CD4-positive, alpha-beta T cell (primary cell): ENCODE data around the gene GLCCI1. TPM values are rescaled to one million over a fixed set of nuclear protein-coding genes. Genes with fewer than 3 reads are reported as not detected.
A peak's percentile ranks its signal among the peaks of the same experiment; 100 is the strongest.

Experiments
- ATAC-seq: fragments of 200-7000 bp; cut with Tn5 transposase; one replicate; pipeline ENCODE4 v1.10.0; 2022; ENCODE audit warnings: mild to moderate bottlenecking; ENCODE audit not compliant: poor library complexity
- CTCF ChIA-PET: fragments of 350-600 bp; sonication (Branson Sonifier 250); formaldehyde crosslinking; loops from one replicate; lab custom pipeline; 2021; ENCODE audit warnings: antibody characterized with exemption, inconsistent platforms; lab: Charles Lee
- POLR2A ChIA-PET: fragments of 350-600 bp; sonication (Branson Sonifier 250); formaldehyde crosslinking; loops from one replicate; lab custom pipeline; 2021; ENCODE audit warnings: antibody characterized with exemption, inconsistent platforms; lab: Charles Lee
- DNase-seq, 14 experiments: peaks; one replicate each; pipeline ENCODE4 v3.0.0-alpha.2; 2013 to 2020; ENCODE audit warnings: mixed read lengths in 2 of 14
- H3K27ac ChIP-seq, 2 donors: one replicate each; pipeline versions ENCODE4 v1.5.1 to v1.7.0; 2013; ENCODE audit warnings: low read length in 2 of 2, low read depth in 1 of 2, mild to moderate bottlenecking in 1 of 2
- H3K27me3 ChIP-seq, 2 experiments: 1 replicate in 1 of 2; 2 replicates in 1 of 2; pipeline versions ENCODE4 v1.6.1 to v1.7.0; 2013; ENCODE audit warnings: low read length in 2 of 2, control low read depth in 1 of 2, mild to moderate bottlenecking in 1 of 2, moderate library complexity in 1 of 2; ENCODE audit not compliant: insufficient read depth in 2 of 2, control insufficient read depth in 1 of 2
- H3K36me3 ChIP-seq: one replicate; pipeline ENCODE4 v1.6.1; 2013; ENCODE audit warnings: low read length, control low read depth; ENCODE audit not compliant: insufficient read depth
- H3K4me1 ChIP-seq: one replicate; pipeline ENCODE4 v1.6.1; 2013; ENCODE audit warnings: low read length, control low read depth; ENCODE audit not compliant: insufficient read depth
- H3K4me3 ChIP-seq: one replicate; pipeline ENCODE4 v1.5.1; 2013; ENCODE audit warnings: mild to moderate bottlenecking, low read length, moderate library complexity
- H3K9me3 ChIP-seq, 2 experiments: 1 replicate in 1 of 2; 2 replicates in 1 of 2; pipeline versions ENCODE4 v1.6.1 to v1.7.0; 2013; ENCODE audit warnings: low read length in 2 of 2, mild to moderate bottlenecking in 2 of 2, control low read depth in 1 of 2, moderate library complexity in 1 of 2; ENCODE audit not compliant: control insufficient read depth in 1 of 2, insufficient read depth in 1 of 2
- H3K27ac Mint-ChIP-seq: one replicate; pipeline ENCODE4 v1.8.0; 2020; ENCODE audit warnings: mixed read lengths
- H3K27me3 Mint-ChIP-seq: one replicate; pipeline ENCODE4 v1.8.0; 2021; ENCODE audit warnings: mixed read lengths
- H3K36me3 Mint-ChIP-seq: one replicate; pipeline ENCODE4 v1.8.0; 2021; ENCODE audit warnings: low read depth, mixed read lengths
- H3K4me1 Mint-ChIP-seq: one replicate; pipeline ENCODE4 v1.8.0; 2021; ENCODE audit warnings: low read depth, mixed read lengths
- H3K4me3 Mint-ChIP-seq: one replicate; pipeline ENCODE4 v1.8.0; 2020; ENCODE audit warnings: mild to moderate bottlenecking, mixed read lengths
- H3K9me3 Mint-ChIP-seq: one replicate; pipeline ENCODE4 v1.8.0; 2020; ENCODE audit warnings: mixed read lengths
- intact Hi-C, 2 experiments: fragments of 100-400 bp; cut with DNase I in 1 of 2; cut with micrococcal nuclease in 1 of 2; formaldehyde crosslinking; loops; one replicate each; pipeline versions ENCODE4 v1.15.1 to v1.9.0; 2023 to 2025; cut with DNase I, micrococcal nuclease
- total RNA-seq, 174 experiments: library from RNA in 2 of 174; stranded (reverse) in 2 of 174; gene quantifications; one replicate each; pipeline ENCODE4 v1.2.3 and lab custom pipeline; 2021 to 2026
- TF ChIP-seq, protein P1 (sequence below): fragments of 200-600 bp; IDR thresholded peaks from one replicate; pipeline ENCODE4 v1.8.0; 2022; ENCODE audit warnings: antibody characterized with exemption, mild to moderate bottlenecking

The GLCCI1 gene
- total RNA-seq, 2 experiments from 2014 or later = 22.2 to 22.3 TPM

DNA sequence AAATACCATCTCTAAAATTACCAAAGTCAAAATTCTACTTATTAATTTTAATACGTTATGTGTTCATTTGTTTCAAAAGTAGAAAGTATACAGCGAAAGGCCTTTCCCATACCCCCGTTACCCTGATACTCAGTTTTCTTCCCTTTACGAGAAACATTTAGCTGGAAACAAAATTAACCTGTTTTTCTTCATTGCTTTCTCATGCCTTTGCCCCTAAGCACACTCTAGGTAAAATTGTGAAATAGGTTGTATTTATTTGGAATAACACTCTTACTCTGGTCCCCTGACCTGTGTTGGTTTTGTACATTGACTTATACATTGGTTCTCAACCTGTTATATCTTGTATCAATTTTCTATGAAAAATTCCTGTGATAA, 47.1 kb downstream of the GLCCI1 start:
- peaks cover 15% of the 10 kb centered on the region for H3K4me1 ChIP-seq
- no peak overlapping the region for H3K4me3 ChIP-seq
- H3K27me3 ChIP-seq = no peaks in the 10 kb centered on the region
- DNase-seq = no peak
- ATAC-seq = no peak
- TF ChIP-seq, protein P1, sequence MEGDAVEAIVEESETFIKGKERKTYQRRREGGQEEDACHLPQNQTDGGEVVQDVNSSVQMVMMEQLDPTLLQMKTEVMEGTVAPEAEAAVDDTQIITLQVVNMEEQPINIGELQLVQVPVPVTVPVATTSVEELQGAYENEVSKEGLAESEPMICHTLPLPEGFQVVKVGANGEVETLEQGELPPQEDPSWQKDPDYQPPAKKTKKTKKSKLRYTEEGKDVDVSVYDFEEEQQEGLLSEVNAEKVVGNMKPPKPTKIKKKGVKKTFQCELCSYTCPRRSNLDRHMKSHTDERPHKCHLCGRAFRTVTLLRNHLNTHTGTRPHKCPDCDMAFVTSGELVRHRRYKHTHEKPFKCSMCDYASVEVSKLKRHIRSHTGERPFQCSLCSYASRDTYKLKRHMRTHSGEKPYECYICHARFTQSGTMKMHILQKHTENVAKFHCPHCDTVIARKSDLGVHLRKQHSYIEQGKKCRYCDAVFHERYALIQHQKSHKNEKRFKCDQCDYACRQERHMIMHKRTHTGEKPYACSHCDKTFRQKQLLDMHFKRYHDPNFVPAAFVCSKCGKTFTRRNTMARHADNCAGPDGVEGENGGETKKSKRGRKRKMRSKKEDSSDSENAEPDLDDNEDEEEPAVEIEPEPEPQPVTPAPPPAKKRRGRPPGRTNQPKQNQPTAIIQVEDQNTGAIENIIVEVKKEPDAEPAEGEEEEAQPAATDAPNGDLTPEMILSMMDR = no peak
- POLR2A ChIA-PET = interaction anchor here (0.9 to 4.4 kb wide), 4 partner anchors 47 to 376 kb away, joined by 3 to 35 read pairs (median 4); partner anchors contain the start of gene GLCCI1
- peaks cover 44% of the 10 kb centered on the region for H3K36me3 Mint-ChIP-seq
- peaks cover 60% of the 10 kb centered on the region for H3K4me1 Mint-ChIP-seq
- no peaks in the 10 kb centered on the region for H3K9me3 ChIP-seq
- H3K36me3 ChIP-seq = no peaks in the 10 kb centered on the region
- intact Hi-C loops = loop anchor here in 1 of 2 experiments (2.0 kb wide), 1 partner anchor 47 kb away; the partner anchor contains the start of gene GLCCI1
- H3K27me3 Mint-ChIP-seq = no peaks in the 10 kb centered on the region
- no peaks in the 10 kb centered on the region for H3K9me3 Mint-ChIP-seq
- peak overlapping the region; percentile 85 for H3K27ac Mint-ChIP-seq
- CTCF ChIA-PET = no interaction called here
- peak overlapping the region in 1 of 2 donors; percentile 56 for H3K27ac ChIP-seq
- peak overlapping the region; percentile 31 for H3K4me3 Mint-ChIP-seq

DNA sequence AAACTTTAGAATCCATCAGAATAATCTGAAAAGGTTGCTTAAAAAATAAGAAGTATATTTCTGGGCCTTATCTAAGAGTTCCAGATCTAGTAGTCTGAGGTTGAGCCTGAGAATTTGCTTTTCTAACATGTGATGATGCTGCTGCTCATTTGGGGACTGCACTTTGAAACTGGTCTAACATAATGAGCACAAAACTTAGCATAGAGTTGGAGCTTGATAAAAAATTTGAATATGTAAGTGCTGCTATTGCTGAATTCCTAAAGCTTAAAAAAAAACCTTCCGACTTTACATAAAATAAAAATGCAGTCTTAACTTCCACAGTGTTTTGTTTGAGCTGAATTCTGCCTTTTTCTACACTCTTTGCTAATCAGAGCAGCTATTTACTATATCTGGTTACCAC, 48.8 kb downstream of the GLCCI1 start:
- intact Hi-C loops = no loop called here
- POLR2A ChIA-PET = interaction anchor here (4.4 kb wide), 1 partner anchor 48 kb away, joined by 35 read pairs; the partner anchor contains the start of gene GLCCI1

DNA sequence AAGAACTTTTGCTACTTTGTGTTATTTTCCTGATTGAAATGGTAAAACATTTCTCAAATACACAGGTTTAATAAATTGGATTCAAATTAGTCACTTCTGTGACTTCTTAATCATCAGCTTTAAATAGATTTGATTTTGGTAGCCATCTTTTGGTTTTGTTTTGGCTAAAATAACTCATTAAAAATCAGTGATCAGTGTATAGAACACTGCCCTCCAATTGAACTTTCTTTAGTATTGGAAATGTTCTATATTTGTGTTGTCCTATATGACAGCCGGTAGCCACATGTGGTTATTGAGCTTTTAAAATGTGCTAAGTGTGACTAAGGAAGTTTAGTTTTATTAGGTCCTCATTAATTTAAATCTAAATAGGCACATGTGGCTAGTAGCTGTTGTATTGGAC, 50.4 kb downstream of the GLCCI1 start:
- Histone ChIP-seq H3K27me3 (no peaks in the 10 kb centered on the region), H3K27ac (no peak overlapping the region), H3K36me3 (peaks cover 7% of the 10 kb centered on the region), H3K9me3 (no peaks in the 10 kb centered on the region), H3K4me3 (no peak overlapping the region), H3K4me1 (peaks cover 13% of the 10 kb centered on the region)
- intact Hi-C loops = no loop called here
- Mint-ChIP-seq H3K4me3 (no peak overlapping the region), H3K9me3 (no peaks in the 10 kb centered on the region), H3K27ac (no peak overlapping the region), H3K36me3 (peaks cover 52% of the 10 kb centered on the region), H3K27me3 (no peaks in the 10 kb centered on the region), H3K4me1 (peaks cover 50% of the 10 kb centered on the region)
- TF ChIP-seq, protein P1 = no peak
- ChIA-PET POLR2A (interaction anchor here (4.4 kb wide), 1 partner anchor 50 kb away, joined by 35 read pairs; the partner anchor contains the start of gene GLCCI1), CTCF (no interaction called here)
- DNase-seq (no peak), ATAC-seq (no peak)

More for the DNA sequence above, 48.8 kb downstream of the GLCCI1 start:
- H3K9me3 Mint-ChIP-seq = no peaks in the 10 kb centered on the region
- TF ChIP-seq, protein P1 = no peak
- H3K36me3 Mint-ChIP-seq = peaks cover 36% of the 10 kb centered on the region
- no peaks in the 10 kb centered on the region for H3K27me3 Mint-ChIP-seq
- Histone ChIP-seq H3K4me1 (peaks cover 15% of the 10 kb centered on the region), H3K4me3 (no peak overlapping the region), H3K9me3 (no peaks in the 10 kb centered on the region), H3K36me3 (peaks cover 1% of the 10 kb centered on the region), H3K27ac (no peak overlapping the region), H3K27me3 (no peaks in the 10 kb centered on the region)
- no peak for DNase-seq
- ATAC-seq = no peak
- no peak overlapping the region for H3K4me3 Mint-ChIP-seq
- H3K27ac Mint-ChIP-seq = no peak overlapping the region
- CTCF ChIA-PET = interaction anchor here (1.5 kb wide), 1 partner anchor 173 kb away, joined by 5 read pairs; no protein-coding TSS in a partner anchor
- H3K4me1 Mint-ChIP-seq = peaks cover 50% of the 10 kb centered on the region
